Stimulated activated CD8-positive, alpha-beta memory T cell treated with anti-CD3 and anti-CD28 coated beads, Interleukin-15, amount 100 ng/mL, for 4 hours (primary cell): Measurements from ENCODE around the gene IFNA13.

ENCODE experiments used
- DNase-seq, 2 donors: peaks; one replicate each; pipeline ENCODE4 v3.0.0-alpha.2; 2020; ENCODE audit warnings: low read depth in 2 of 2

IFNA13 gene

DNA sequence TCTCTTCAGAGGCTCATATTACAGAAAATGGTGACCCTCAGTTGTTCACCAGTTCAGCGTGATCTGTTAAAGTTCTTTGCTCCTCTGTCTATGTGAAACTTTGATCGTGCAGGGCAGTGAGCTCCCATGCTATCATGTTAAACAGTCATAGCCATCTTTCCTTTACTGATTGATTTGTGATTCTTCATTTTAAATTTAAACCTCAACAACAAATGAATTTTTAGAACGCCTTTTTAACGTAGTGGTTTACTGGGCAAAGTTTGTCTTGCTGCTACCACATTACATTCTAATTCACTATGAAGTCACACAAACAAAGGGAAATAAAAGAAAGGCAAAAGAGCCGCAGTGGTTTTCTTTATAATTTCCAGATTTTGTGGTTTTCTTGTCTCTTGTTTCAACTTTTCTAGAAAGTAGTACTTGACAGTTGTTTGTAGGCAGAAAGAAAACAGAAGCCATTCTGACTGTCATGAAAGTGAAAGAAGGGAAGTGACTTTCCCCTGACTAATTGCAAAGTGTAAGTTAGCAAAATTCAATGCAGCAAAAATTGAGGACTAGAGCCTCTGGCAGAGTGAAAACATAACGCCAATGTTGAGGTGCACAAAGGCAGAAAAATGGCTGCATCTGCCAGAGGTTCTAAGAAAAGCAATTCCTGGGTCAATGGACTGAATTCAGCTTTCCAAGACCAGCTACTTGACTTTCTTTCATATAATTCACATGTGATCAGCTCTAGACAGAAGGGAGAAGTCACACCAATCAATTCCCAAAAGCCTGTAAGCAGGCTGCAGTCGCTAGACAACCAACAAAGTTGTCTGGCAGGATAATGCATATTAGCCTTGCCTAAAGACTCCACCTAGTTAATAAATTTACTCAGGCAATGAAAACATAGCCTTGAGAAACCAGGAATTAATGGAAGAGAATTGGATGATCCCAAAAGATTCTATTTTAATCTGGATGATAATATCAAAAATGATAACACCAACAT is 10.1 kb downstream of the IFNA13 start:
- DNase-seq: no peak

DNA sequence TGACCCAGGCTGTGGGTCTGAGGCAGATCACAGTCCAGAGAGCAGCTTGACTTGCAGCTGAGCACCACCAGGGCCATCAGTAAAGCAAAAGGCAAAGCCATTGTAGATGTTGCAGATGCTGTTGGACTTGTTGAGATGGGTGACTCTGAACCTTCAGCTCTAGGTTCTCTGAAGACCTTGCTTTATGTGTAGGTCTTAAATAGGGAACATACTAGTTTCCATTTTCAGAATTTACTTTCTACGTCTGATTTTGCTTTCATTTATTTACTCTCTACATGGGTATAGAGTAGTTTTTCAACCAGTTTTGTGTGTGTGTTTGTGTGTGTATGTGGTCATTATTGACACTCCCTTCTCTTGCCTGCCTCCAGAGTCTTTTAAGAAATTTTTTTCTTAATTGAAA is 17.1 kb downstream of the IFNA13 start, which contains the start of gene IFNA6:
TSS of gene IFNA6 (minus strand) at position 101 of the 400 bp plus-strand sequence. CDS start at position 101, 0 bp downstream.
- DNase-seq: no peak

DNA sequence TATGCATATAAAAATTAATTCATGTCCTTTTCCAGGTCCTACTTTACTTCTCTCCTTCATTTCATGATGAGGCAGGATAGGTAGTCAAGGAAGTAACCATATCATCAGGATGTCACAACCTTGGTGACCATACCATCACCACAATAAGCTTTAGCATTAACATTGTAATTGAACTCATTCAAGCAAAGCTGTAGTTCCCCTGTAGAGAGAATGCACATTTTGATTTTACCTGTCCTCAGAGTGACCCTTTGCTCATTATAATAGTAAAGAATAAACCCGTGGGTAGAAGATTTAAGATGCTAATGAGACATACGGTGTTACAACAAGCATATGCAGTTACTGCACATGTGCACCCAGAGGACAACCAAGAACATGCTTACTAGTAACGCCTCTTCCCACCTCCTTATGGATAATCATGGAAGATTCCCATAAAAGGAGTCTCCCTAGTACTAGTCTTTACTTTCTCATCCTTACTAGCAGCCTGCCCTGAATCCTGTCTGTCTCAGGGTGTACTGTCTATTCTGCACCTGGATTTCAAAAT is 19.4 kb downstream of the IFNA13 start:
- no peak for DNase-seq

GRCh38 chr9:21340735-21341134 is 27.1 kb downstream of the IFNA13 start:
- DNase-seq: no peak

GRCh38 chr9:21336457-21336856 is 31.4 kb downstream of the IFNA13 start:
- no peak for DNase-seq

- DNase-seq: peak; percentile 77
Measured at GRCh38 chr9:21334701-21335632, 32.9 kb downstream of the IFNA13 start, which contains the start of gene KLHL9. KLHL9 (minus strand) TSS chr9:21335404; CDS start chr9:21334859, 545 bp downstream.

- DNase-seq: no peak
Measured at GRCh38 chr9:21333226-21333625, 34.6 kb downstream of the IFNA13 start.

DNA sequence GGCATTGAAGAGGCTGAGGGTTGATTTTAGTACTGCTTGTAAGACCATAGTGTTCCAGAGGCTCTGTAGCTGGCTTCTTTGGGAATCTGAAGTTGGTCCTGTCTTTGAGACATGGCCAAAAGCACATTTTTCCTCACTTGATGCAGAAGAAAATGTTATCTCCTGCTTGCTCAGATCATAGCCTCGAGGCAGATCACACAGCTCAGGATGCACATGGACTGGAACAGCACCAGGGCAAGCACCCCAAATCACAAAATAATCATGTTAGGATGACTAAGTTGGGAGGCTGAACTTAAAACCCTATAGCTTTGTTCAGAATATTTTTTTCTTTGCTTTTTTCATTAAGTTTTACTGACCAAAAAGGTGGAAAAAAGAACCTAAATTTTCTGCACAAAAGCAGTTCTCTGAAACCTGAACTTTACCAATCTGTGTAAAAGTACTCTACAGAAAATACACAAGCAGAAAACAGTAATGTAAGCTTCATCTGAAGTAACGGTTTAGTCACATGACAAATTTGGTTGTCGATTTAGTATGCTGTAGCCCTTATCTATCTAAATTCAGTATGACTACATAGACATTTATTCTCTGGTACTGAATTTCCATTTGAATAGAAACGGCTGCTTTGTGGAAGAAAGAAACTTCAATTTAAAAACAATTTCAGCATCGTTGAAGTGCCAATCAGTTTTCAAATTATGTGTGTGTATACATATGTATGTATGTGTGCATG is 36.0 kb downstream of the IFNA13 start:
- no peak for DNase-seq

DNA sequence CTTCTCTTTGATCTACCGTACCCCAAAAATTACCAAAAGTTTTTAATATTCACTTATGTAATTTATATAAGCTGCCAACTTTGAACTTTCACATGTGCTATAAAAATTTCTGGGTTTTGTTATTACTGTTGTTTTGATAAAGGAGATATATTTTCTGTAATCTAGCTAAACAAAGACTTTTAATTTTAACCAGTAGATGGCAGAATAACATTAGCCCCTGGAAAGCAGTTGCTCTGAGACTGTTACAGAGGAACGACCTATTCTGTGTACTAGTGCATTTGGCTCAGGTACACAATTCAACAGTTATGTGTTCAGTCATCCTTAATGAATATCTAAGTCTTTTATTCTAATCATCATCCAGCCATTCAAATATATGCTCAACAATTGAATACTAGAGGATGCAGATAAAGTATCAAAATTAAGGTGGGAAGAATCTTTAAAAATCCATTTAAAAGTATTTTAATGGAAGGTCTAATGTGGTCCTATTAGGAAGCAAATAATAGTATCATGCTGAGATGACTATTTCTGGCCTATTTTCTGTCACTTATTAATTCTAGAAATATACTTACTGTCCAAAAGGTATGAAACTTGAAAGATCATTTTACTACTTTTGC is 41.2 kb downstream of the IFNA13 start:
- DNase-seq: no peak

DNA sequence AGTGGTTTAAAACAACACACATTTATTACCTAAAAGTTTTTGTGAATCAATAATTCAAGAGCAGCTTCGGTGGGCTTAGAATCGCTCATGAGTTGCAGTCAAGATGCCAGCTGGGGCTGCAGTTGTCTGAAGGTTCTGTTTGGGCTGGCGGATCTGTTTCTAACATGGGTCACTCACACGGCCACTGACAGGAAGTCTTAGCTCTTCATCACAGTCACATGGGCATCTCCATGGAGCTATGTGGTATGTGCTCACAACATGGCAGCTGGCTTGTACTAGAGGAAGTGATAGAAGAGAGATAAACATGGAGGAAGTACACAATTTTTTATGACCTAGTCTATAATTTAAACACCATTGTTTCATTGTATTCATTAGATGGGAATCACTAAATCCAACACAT is 43.8 kb downstream of the IFNA13 start:
- DNase-seq: no peak

- no peak for DNase-seq
Measured at GRCh38 chr9:21322911-21323461, 44.9 kb downstream of the IFNA13 start.

GRCh38 chr9:21320465-21320864 is 47.4 kb downstream of the IFNA13 start:
- DNase-seq: no peak

- no peak for DNase-seq
Measured at GRCh38 chr9:21317956-21318923, 49.6 kb downstream of the IFNA13 start.
